Adrenal gland (tissue), 5 donors: ENCODE results near the gene NR4A1.

Experiments used
- POLR2A ChIP-seq, 2 donors: fragments of 450-650 bp; IDR thresholded peaks; one replicate each; pipeline ENCODE4 v1.6.1; 2017; ENCODE audit warnings: antibody characterized with exemption in 2 of 2, mild to moderate bottlenecking in 2 of 2, moderate library complexity in 1 of 2
- TF ChIP-seq, protein P1 (sequence below), 6 experiments: fragments of 450-650 bp in 4 of 6; fragments of 200-600 bp in 2 of 6; sonication (generic) in 1 of 6; IDR thresholded peaks; 1 replicate in 5 of 6; 2 replicates in 1 of 6; pipeline versions ENCODE4 v1.5.1 to v1.8.0; 2016 to 2021; ENCODE audit warnings: antibody characterized with exemption in 6 of 6, mild to moderate bottlenecking in 2 of 6, moderate library complexity in 1 of 6
- donor health status: DM: no; HTN: no; CAD: no.

DNA sequence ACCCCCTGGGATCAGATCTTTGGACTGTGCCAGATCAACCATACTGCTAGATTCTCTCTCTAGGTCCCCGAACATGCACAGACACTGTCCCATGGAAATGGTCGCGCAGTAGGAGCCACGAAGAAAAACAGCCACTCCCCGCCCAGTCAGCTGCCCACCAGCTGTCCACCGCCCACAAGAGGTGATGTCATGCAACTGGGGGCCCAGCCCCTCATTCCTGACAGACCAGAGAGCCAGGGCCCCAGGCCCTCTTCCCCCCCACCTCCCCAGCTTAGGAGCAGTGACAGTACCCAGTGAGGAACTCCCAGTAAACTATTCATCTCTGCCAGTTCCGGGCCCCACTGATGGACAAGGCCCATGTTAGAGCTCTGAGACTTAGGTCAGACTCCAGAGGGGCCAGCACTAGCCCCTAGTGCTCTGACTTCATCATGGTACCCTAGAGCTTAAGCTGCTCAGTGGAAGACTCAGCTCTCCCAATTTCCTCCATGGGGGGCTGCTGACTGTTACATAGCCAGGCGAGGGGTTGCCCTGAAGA, 48.2 kb upstream of the NR4A1 start:
- TF ChIP-seq, protein P1, sequence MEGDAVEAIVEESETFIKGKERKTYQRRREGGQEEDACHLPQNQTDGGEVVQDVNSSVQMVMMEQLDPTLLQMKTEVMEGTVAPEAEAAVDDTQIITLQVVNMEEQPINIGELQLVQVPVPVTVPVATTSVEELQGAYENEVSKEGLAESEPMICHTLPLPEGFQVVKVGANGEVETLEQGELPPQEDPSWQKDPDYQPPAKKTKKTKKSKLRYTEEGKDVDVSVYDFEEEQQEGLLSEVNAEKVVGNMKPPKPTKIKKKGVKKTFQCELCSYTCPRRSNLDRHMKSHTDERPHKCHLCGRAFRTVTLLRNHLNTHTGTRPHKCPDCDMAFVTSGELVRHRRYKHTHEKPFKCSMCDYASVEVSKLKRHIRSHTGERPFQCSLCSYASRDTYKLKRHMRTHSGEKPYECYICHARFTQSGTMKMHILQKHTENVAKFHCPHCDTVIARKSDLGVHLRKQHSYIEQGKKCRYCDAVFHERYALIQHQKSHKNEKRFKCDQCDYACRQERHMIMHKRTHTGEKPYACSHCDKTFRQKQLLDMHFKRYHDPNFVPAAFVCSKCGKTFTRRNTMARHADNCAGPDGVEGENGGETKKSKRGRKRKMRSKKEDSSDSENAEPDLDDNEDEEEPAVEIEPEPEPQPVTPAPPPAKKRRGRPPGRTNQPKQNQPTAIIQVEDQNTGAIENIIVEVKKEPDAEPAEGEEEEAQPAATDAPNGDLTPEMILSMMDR (IDR thresholded peaks at IDR 0.05): no peak
- no peak for TF ChIP-seq POLR2A (IDR thresholded peaks at IDR 0.05)
